HG03108 (cell line): ENCODE measurements around the gene SQOR.
"Not testable (repeated sequence)": the region's sequence is repeated elsewhere in the genome, so short reads cannot be mapped to it uniquely, and the experiment has no call there.

Experiments used
- ATAC-seq: cut with Tn5 transposase; IDR thresholded peaks from one replicate; pipeline ENCODE4 v1.9.1; 2021; ENCODE audit warnings: moderate library complexity; ENCODE audit not compliant: unreplicated experiment

SQOR gene

GRCh38 chr15:45630917-45631691, 3.7 kb upstream of the SQOR start:
- no peak for ATAC-seq

GRCh38 chr15:45631776-45632175, 3.1 kb upstream of the SQOR start:
- no peak for ATAC-seq

DNA sequence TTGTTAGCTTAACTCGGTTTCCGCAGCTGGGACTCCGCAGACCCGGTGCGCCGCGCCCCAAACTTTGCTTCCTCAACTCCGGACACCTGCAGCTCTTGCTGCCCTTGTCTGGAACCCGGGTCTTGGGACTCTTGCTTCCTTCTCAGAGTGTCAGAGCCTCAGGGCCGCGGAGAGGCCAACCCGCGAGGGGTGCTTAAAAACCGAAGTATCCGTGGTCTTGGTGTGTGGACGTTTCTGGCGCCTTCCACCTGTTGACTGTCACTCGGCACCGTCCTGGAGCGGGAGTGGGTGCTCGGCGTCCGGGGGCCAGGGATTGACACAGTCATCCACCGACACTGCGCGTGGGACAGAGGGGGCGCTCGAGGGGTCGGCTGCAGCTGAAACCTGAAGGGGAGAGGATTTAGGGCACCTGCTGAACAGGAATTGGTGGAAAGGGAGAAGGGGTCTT, 386 bp downstream of the SQOR start:
- ATAC-seq: peak; percentile 42

DNA sequence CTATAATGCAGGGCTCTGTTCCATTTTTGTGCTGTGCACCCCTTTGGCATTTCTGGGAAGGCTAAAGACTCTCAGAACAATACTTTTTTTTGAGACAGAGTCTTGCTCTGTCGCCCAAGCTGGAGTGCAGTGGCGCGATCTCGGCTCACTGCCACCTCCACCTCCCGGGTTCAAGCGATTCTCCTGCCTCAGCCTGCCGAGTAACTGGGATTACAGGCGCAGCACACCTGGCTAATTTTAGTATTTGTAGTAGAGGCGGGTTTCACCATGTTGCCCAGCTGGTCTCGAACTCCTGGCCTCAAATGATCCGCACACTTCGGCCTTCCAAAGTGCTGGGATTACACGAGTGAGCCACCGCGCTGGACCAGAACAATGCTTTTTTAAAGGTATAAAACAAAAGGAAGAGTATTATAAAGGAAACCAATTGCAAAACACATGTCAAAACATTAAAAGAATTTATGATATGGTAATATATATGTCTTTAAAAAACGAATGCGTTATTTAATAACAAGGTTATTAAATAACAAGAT, 999 bp downstream of the SQOR start:
- ATAC-seq: no peak

DNA sequence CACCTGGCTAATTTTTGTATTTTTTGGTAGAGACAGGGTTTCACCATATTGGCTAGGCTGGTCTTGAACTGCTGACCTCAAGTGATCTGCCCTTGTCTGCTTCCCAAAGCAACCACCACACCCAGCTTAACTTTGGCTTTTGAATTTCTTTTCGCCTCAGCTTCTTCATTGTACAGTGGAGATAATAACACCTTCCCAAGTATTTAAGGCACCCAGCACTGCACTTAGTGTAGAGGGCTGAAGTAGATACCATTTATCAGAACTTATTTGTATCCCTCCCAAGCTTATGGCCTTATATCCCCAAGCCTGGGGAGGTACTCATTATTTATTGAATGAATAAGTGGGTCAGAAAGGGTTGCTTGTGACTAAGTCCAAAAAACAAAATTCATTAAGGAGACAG, 2.3 kb downstream of the SQOR start:
- ATAC-seq: no peak

- ATAC-seq: peak; percentile 41
Observed at GRCh38 chr15:45637552-45638033, 2.8 kb downstream of the SQOR start.

DNA sequence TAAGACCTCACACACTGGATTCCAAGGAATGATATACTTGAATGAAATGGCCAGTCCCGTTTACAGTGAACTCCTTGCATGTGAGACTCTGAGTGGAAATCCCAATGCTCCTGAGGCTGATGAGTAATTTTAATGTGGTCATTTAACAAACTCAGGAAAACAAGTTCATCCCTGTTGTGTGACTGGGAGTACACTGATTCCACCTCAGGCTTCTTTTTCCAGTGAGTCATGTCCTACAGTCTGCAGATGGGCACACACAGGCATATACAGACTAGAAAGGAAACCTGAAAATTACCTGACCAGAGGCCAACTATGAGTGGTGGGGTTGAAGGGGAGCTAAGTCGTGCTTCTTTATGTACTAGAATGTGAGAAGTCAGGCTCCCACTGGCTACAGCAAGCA, 5.8 kb downstream of the SQOR start:
- no peak for ATAC-seq

DNA sequence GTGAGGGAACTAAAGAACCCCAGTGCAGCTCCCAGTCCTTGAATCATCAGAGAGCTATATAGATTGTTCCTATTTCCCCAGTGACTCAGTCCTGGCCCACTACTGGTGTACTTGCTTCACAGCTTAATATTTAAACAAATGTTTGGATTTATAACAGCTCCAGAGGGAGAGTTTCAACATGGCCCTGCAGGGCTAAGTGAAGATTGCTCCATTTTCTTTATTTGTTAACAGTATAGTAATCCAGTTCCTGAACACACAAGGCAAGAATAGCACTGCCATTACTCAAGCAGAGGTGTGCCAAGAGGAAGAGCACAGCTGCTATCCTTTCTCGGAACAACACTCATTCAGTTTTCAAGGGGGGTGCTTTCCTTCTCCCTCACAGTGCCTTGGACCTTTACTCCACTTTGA, 6.5 kb downstream of the SQOR start:
- ATAC-seq: no peak

DNA sequence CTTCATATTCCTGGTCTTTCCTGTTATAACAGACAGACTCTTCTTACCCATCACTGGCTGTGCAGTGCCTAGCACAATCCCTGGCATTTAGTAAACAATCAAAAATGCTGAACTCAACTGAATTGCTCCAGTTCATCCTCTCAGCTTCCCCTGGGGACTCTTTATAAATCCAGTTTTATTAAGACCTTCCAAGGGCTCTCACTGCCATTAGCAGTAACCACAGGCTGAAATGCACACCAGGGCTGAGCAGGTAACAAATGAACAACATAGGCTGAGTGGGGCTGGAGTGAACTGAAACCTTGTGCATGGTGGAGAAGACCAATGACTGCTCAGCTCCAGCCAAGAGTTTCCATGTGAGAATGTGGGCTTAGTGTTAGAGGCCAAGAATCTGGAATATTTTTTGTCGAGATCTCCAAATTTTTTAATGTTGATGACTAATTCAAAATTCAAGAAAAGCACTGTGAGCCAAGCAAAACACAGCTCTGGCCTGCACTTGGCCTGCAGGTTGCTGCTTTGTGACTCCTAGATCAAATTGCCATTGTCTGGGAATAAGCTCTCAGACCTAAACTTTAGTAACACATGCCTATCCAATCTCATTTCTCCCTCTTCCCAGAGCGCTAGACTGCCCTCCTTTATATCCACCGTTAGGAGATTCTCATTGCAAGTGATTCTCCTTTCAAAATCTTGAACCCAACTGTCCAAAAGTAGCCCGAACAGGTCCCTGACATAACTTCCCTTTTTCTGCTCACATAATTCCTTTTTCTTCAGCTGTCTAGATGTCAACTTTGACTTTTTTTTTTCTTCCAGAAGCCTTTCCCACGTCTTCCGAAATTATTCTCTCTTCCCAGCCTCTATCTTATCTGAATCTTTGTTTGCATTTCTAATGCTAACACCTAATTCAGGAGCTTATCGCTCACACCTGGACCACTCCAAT, 7.4 kb downstream of the SQOR start:
- no peak for ATAC-seq

GRCh38 chr15:45644437-45644836, 9.6 kb downstream of the SQOR start:
- no peak for ATAC-seq

DNA sequence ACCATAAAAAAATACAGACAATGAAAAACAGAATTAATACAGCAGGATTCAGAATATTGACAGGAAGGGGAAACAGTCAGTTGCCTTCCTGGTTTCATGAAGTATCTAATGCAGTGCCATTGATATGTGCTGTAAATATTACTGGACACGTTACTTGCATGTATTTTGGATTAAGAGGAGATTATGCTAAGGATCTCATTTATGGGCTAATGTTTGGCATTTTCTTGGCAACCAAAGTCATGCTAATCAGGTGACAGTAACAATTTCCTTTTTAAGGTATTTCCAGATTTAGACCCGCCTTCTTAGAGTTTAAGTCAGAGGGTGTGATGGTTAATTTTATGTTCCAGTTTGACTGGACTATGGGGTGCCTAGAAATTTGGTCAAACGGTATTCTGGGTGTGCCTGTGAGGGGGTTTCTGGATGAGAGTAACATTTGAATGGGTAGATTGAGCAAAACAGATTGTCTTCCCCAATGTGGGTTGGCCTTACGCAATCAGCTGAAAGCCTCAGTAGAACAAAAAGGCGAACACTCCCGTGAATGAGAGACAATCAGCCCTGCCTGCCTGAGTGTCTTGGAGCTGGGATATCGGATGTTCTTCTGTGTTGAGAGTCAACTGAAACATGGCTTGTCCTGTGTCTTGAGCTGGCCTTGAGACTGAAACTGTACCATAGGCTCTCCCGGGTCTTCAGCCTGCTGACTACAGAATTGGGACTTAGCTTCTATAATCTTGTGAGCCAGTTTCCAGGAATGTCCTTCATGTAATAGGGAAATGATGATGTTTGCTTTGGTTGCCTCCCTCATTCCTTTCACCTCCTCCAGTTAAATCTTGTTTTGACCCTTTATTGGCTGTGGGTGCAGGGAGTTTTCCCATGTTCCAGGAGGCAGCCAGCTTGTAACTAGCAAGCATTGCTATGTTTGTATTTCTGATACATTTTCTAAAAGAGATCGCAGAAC, 10.5 kb downstream of the SQOR start:
- no peak for ATAC-seq

GRCh38 chr15:45646220-45646619, 11.4 kb downstream of the SQOR start:
- no peak for ATAC-seq

DNA sequence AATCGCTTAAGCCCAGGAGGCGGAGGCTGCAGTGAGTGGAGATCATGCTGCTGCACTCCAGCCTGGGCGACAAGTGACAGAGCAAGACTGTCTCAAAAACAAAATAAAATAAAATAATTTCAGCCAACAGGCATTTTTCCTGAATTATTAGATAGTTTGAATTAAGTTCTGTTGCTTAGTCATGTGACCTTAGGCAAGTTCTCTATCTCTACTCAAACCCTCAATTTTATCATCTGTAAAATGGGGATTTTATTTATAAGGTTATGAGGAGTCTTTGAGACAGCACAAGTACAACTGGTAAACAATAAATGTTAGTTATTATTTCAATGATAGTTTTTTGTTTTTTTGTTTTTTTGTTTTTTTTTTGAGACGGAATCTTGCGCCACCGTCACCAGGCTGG, 13.0 kb downstream of the SQOR start:
- no peak for ATAC-seq

DNA sequence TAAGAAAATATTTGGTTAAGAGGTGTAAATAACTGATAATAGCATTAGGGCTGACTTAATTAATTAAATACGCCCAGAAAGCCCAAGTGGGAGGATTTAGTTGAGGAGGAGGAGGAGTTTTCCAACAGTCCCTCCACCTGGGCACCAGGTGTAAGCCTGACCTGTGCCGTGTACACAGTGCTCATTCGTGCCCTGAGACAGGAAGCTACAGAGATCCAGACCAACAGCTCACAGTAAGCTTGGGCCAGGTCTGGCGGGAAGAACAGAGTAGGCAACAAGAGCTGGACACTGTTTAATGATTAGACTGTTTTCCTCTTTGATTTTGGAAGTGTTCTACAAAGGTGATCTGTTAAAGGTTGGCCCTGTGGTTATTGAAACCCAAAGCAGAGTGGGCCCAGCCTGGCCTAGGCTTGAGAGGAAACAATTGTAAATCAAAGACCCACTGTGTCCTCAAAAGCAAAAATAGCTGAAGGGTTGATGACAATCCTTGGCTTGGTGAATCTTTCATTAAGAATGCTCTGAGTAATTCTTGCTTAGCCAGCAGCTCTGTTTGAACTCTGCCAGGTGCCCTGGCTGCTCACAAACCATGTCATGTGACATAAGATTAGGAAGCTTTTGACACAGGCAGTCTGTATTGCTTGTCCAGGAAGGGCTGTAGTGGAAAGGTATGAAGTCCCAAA, 13.8 kb downstream of the SQOR start:
- no peak for ATAC-seq

DNA sequence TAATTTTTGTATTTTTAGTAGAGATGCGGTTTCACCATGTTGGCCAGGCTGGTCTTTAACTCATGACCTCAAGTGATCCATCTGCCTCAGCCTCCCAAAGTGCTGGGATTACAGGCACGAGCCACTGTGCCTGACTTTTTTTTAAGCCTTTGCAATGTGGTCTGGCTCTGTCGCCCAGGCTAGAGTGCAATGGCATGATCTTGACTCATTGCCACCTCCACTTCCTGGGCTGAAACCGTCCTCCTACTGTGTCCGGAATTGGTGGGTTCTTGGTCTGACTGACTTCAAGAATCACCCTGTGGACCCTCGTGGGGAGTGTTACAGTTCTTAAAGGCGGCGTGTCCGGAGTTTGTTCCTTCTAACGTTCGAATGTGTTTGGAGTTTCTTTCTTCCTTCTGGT, 15.2 kb downstream of the SQOR start:
- ATAC-seq: not testable (repeated sequence)

DNA sequence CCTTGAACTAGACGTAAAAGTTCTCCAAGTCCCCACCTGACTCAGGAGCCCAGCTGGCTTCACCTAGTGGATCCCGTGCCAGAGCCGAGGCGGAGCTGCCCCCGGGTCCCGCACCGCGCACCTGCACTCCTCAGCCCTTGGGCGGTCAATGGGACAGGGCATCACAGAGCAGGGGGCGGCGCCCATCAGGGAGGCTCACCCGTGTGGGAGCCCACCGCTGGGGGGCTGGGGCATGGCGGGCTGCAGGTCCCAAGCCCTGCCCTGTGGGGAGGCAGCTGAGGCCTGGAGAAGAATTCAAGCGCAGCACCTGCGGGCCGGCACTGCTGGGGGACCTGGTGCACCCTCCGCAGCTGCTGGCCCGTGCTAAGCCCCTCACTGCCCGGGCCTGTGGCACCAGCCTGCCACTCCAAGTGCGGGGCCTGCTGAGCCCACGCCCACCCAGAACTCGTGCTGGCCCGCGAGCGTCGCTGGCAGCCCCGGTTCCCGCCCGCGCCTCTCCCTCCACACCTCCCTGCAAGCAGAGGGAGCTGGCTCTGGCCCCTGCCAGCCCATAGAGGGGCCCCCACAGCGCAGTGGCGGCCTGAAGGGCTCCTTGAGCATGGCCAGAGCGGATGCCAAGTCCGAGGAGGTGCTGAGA, 16.2 kb downstream of the SQOR start:
- no peak for ATAC-seq

DNA sequence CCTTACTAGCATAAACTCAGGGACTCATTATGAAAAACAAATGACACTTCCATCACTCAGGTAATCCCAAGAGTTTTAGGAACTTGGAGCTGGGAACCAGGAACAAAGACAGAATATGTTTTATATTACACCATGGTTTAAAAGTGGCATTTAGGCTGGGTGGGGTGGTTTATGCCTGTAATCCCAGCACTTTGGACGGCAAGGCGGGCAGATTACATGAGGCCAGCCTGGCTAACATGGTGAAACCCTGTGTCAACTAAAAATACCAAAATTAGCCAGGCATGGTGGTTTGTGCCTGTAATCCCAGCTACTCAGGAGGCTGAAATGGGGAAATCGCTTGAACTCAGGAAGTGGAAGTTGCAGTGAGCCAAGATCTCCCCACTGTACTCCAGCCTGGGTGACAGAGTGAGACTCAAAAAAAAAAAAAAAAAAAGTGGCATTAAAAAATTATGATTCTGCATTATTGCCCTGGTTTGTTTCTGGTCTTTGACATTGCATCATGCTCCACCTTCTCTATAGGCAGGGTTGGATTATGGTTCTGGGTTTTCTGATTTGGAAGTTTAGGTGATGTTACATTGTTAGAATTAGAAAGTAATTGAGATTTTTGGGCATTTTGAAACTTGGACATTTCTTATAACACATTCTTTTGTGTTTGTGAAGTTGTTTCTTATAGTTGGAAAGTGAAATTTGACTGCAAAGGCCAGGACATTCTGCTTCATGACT, 19.0 kb downstream of the SQOR start:
- ATAC-seq: no peak

GRCh38 chr15:45654749-45655148, 19.9 kb downstream of the SQOR start:
- ATAC-seq: no peak

GRCh38 chr15:45657254-45657653, 22.4 kb downstream of the SQOR start:
- ATAC-seq: no peak
